ENCODE results near the gene PLEKHA5. TPM values are rescaled to one million over a fixed set of nuclear protein-coding genes. Genes with fewer than 3 reads are reported as not detected.

The PLEKHA5 gene
- total RNA-seq, 2 experiments from 2014 or later = 2.1 to 3.2 TPM

GRCh38 chr12:19185262-19185929 is 55.9 kb downstream of the PLEKHA5 start:
- no peaks in the 10 kb centered on the region for H3K27me3 Mint-ChIP-seq
- TF ChIP-seq, protein P1, sequence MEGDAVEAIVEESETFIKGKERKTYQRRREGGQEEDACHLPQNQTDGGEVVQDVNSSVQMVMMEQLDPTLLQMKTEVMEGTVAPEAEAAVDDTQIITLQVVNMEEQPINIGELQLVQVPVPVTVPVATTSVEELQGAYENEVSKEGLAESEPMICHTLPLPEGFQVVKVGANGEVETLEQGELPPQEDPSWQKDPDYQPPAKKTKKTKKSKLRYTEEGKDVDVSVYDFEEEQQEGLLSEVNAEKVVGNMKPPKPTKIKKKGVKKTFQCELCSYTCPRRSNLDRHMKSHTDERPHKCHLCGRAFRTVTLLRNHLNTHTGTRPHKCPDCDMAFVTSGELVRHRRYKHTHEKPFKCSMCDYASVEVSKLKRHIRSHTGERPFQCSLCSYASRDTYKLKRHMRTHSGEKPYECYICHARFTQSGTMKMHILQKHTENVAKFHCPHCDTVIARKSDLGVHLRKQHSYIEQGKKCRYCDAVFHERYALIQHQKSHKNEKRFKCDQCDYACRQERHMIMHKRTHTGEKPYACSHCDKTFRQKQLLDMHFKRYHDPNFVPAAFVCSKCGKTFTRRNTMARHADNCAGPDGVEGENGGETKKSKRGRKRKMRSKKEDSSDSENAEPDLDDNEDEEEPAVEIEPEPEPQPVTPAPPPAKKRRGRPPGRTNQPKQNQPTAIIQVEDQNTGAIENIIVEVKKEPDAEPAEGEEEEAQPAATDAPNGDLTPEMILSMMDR (IDR thresholded peaks at IDR 0.05) = no peak
- ChIA-PET CTCF (interaction anchor here (1.2 to 2.3 kb wide), 9 partner anchors 11 to 935 kb away, joined by 3 to 12 read pairs (median 4); no protein-coding TSS in a partner anchor), POLR2A (interaction anchor here (1.4 kb wide), 1 partner anchor 21 kb away, joined by 5 read pairs; no protein-coding TSS in a partner anchor)
- no peak overlapping the region for H3K4me3 Mint-ChIP-seq
- peaks cover 6% of the 10 kb centered on the region for H3K4me1 Mint-ChIP-seq (ENCODE audit: low read depth)
- intact Hi-C loops (cut with micrococcal nuclease) = loop anchor here (5.0 to 10.0 kb wide), 2 partner anchors 323 to 941 kb away; no protein-coding TSS in a partner anchor
- no peaks in the 10 kb centered on the region for H3K36me3 Mint-ChIP-seq (ENCODE audit: low read depth)
- DNase-seq (no peak), ATAC-seq (no peak)
- no peak overlapping the region for H3K27ac Mint-ChIP-seq
- H3K9me3 Mint-ChIP-seq = no peaks in the 10 kb centered on the region

GRCh38 chr12:19186722-19187661 is 57.5 kb downstream of the PLEKHA5 start:
- Mint-ChIP-seq H3K27ac (no peak overlapping the region), H3K36me3 (ENCODE audit: low read depth) (no peaks in the 10 kb centered on the region), H3K9me3 (no peaks in the 10 kb centered on the region), H3K27me3 (no peaks in the 10 kb centered on the region), H3K4me1 (ENCODE audit: low read depth) (peaks cover 6% of the 10 kb centered on the region), H3K4me3 (no peak overlapping the region)
- no peak for DNase-seq
- ChIA-PET POLR2A (no interaction called here), CTCF (interaction anchor here (0.7 to 2.3 kb wide), 28 partner anchors 9 to 941 kb away, joined by 3 to 12 read pairs (median 3); no protein-coding TSS in a partner anchor)
- TF ChIP-seq, protein P1 (IDR thresholded peaks at IDR 0.05) = peak; percentile 74
- intact Hi-C loops (cut with micrococcal nuclease) = loop anchor here (5.0 to 10.0 kb wide), 2 partner anchors 325 to 942 kb away; no protein-coding TSS in a partner anchor
- ATAC-seq = no peak

DNA sequence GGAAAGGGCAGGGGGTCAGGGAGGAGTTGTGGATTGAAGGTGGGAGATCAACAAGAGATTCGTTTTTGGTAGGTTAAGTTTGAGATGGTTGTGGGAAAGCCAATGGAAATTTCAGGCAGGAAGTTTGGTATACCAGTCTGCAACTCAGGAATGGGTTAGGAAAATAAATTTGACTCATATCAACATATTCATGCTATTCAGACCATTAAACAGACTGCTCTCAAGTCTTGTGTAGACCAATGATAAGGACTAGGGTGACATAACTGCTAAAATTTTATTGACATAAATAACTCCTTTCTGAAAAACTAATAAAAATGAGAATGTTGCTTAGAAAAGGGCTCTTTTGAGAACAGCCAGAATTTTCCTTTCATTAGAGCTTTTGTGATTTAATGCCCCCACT is 60.0 kb downstream of the PLEKHA5 start:
- ATAC-seq (no peak), DNase-seq (no peak)
- Mint-ChIP-seq H3K9me3 (no peaks in the 10 kb centered on the region), H3K4me3 (no peak overlapping the region), H3K36me3 (ENCODE audit: low read depth) (no peaks in the 10 kb centered on the region), H3K4me1 (ENCODE audit: low read depth) (peaks cover 6% of the 10 kb centered on the region), H3K27me3 (no peaks in the 10 kb centered on the region), H3K27ac (no peak overlapping the region)
- ChIA-PET CTCF (interaction anchor here (1.0 kb wide), 1 partner anchor 328 kb away, joined by 3 read pairs; no protein-coding TSS in a partner anchor), POLR2A (no interaction called here)
- intact Hi-C loops (cut with micrococcal nuclease) = loop anchor here (5.0 to 10.0 kb wide), 2 partner anchors 327 to 945 kb away; no protein-coding TSS in a partner anchor
- TF ChIP-seq, protein P1 (IDR thresholded peaks at IDR 0.05) = no peak

GRCh38 chr12:19190292-19191031 is 60.9 kb downstream of the PLEKHA5 start:
- H3K27me3 Mint-ChIP-seq = no peaks in the 10 kb centered on the region
- no peak overlapping the region for H3K4me3 Mint-ChIP-seq
- DNase-seq (no peak), ATAC-seq (no peak)
- no peaks in the 10 kb centered on the region for H3K9me3 Mint-ChIP-seq
- H3K27ac Mint-ChIP-seq = no peak overlapping the region
- H3K36me3 Mint-ChIP-seq (ENCODE audit: low read depth) = no peaks in the 10 kb centered on the region
- intact Hi-C loops (cut with micrococcal nuclease) = no loop called here
- POLR2A ChIA-PET = no interaction called here
- peaks cover 6% of the 10 kb centered on the region for H3K4me1 Mint-ChIP-seq (ENCODE audit: low read depth)
- CTCF ChIA-PET = no interaction called here
- TF ChIP-seq, protein P1 (IDR thresholded peaks at IDR 0.05) = no peak

Data from activated CD8-positive, alpha-beta T cell treated with anti-CD3 and anti-CD28 coated beads for 36 hours (primary cell).